Erythroblast (primary cell): ENCODE results near the gene SPDYC.

ENCODE experiments used
- DNase-seq, 2 experiments: peaks; one replicate each; lab custom pipeline; 2025; lab: John Stamatoyannopoulos, UW
- GATA1 ChIP-seq: IDR thresholded peaks from 2 replicates; pipeline ENCODE4 v1.6.1; 2011; ENCODE audit warnings: low read depth, mild to moderate bottlenecking, control low read depth, low read length, moderate library complexity
- POLR2A ChIP-seq: IDR thresholded peaks from 2 replicates; pipeline ENCODE4 v1.6.1; 2011; ENCODE audit warnings: mild to moderate bottlenecking, low read length

The SPDYC gene

DNA sequence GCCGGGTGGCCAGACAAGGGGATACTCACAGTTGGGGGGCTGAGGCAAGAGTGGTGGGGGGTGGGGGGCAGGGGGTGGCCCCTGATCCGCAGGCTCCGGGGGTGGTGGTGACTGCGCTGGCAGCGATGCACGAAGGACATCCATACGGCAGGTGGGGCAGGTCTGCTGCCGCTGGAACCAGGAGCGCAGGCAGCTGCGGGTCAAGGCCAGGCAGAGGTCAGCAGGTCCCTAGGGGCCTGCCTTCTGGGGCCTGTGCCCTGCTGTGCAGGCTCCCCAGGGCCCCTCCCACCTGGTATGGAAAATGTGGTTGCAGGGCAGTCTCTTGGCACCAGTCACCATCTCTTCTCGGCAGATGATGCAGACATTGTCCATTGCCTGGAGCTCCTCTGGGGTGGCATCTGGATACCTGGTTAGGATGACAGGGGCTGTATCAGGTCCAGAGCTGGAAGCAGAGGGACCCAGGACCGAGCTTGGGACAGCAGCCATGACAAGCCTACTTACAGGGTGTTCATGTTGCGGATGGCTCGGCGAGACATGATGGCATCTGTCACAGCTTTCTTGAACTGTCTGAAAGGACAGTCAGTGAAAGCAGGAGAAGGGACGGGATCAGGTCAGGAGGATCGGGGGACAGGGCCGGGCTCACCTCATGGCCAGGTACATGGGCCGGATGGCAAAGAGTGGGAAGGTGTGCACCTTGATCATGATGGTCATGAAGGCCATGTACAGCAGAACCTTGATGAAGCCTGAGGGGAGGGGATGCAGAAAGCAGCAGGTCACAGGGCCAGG, 39.2 kb upstream of the SPDYC start:
- no peak for DNase-seq
- TF ChIP-seq GATA1 (no peak), POLR2A (no peak)

DNA sequence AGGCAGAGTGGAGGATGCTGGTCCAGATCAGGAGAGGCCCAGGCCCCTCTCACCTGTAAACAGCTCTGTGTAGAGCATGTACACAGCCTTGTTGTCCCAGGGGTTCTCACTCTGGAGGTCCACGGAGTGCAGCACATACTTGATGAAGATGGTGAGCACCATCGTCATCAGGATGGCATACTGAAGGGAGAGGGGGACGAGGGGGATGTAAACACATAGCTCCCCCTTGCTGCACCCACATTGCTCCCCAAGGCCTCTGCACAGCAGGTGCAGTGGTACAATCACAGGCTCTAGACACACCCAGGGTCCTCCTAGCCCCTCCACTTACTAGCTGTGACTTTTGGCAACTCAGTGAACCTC, 38.6 kb upstream of the SPDYC start:
- TF ChIP-seq POLR2A (no peak), GATA1 (no peak)

DNA sequence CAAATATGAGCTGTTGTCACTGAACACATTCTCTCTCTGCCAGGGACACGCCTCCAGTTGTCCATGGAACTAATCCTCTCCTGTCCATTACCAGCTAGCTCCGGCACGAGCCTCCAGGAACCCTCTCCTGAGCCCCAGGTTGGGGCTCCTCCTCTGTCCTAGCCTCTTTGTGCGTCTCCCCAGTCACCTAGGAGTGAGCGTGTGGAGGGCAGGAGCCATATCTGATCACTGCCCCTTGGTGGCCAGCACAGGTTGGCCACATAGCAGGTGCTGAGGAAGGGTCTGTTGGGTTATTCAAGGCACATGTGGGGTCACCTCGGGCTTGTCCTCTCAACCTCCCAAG, 38.2 kb upstream of the SPDYC start:
- TF ChIP-seq GATA1, result no peak
- no peak for TF ChIP-seq POLR2A
- no peak for DNase-seq

More for the DNA sequence above, 38.6 kb upstream of the SPDYC start:
- DNase-seq, result no peak

DNA sequence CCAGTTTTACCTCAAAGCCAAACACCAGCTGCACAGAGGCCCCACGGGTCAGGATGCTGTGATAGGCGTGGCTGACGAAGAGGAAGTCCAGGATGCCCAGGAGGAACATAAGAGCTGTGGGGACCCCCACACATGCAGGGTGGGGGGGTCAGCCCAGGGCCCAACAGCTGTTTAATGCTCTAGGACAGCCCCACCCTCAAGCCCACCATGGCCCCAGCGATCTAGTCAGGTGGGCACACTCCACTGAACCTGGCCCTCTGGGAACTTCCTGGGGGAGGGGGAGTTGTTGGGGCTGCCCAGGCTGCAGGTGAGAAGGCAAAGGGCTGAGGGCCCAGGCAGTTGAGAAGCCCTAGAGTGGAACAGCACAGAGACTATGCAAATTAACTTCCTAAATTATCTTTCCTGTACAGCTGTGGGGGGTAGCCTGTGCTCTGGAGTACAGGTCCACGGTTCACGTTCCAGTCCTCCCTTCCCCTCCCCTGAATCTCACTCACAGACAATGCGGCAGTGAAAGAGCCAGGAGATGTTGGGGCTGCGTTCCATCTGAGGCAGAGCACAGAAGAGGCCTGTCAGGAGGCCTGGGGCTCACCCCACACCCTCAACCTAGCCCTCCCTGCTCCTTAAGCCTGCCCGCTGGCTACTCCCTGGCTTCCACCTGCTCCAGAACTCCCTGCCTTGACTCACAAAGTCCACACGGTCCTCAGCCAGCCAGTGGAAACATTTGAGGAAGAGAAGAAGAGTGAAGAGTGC, 37.6 kb upstream of the SPDYC start:
- peak in 1 of 2 experiments; percentile 37 for DNase-seq

DNA sequence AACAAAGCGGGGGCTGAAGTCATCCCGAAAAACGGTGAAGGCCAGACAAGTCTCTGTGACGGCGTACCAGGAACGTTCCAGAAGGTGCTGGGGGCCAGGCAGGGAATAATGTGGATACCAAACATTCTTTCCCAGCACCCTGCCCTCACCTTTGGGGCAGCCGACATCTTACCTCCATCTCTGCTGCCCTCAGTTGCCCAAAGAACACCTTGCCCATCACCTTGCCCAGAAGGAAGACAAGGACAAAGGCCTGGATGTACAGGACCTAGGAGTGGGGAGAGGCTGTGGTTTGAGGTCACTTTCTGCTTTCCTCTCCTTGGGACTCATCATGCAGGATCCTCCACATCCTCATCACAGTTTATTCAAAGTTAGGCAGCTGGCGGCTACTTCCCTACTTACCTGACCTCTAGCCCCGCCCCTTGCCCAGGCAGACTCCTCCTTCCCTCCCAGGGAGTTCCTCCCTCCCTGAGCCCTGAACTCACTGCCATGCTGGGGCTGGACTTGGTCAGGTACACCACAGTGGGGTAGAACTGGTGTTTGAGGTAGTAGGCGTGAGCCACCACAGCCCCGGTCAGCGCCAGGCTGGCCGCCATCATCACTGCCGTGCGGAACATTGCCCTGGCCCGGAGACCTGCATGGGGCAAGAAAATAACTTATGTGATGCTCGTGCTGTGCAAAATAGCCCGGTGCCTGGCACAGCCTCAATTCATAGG, 36.9 kb upstream of the SPDYC start:
- no peak for TF ChIP-seq GATA1
- TF ChIP-seq POLR2A, result no peak
- DNase-seq, result peak; percentile 53 to 66

More for the DNA sequence above, 37.6 kb upstream of the SPDYC start:
- TF ChIP-seq POLR2A (no peak), GATA1 (no peak)

DNA sequence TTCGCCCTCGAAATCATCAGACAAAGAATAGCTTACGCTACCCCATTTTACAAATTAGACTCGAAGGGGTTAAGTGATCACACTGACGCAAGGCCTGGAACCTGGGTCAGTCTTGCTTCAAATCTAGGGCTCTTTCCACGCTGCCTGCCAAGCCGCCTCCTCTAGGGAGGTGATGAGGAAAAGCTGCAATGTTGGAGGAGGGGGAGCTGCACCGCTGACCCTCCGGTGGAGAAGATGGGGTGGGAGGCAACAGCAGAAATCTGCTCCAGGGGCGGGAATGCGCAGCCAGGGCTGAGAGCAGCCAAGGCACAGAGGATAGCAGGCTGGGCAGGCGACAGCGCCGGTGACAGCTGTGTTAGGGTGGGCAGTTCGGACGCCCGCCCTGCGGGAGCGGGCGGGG, 36.3 kb upstream of the SPDYC start:
- DNase-seq, result peak; percentile 44 to 57
- TF ChIP-seq POLR2A (no peak), GATA1 (no peak)

DNA sequence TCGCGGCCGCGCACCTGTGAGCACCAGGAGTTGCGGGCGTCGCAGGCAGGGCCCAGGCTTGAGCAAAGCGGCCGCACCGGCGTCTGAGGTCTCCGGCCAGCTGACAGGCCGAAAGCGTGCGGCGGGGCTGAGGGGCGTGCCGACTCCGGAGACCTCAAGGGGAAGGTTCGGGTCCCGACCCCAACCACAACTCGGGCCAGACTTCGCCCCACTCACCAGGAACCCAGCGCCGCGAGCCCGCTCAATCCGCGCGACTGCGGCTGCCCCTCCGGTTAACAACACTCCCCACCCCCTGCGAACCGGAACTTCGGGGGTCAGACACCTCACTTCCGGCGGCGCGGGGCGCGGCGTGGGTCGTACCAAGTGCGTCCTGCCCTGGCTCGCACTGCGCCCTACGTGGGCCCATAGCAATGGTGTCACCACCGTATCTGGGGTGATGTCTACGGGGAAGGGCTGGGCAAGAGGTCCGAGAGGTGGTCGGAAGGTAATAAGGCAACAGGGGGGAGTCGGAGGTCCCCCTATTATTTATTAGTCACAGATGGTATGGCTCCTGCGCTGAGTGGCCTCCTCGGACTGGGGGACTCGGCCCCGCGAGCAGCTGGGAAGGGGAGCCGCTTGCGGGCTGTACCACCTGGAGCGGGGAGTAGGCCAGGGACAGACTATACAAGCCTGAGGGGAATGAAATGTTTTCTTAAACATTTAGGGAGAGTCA, 35.6 kb upstream of the SPDYC start, which contains the start of gene SYVN1:
Gene SYVN1 (minus strand): TSS at position 280 of the 712 bp plus-strand sequence. CDS start 918 bp downstream, outside the sequence.
- TF ChIP-seq POLR2A (peak; percentile 97), GATA1 (no peak)
- DNase-seq, result peak; percentile 96

DNA sequence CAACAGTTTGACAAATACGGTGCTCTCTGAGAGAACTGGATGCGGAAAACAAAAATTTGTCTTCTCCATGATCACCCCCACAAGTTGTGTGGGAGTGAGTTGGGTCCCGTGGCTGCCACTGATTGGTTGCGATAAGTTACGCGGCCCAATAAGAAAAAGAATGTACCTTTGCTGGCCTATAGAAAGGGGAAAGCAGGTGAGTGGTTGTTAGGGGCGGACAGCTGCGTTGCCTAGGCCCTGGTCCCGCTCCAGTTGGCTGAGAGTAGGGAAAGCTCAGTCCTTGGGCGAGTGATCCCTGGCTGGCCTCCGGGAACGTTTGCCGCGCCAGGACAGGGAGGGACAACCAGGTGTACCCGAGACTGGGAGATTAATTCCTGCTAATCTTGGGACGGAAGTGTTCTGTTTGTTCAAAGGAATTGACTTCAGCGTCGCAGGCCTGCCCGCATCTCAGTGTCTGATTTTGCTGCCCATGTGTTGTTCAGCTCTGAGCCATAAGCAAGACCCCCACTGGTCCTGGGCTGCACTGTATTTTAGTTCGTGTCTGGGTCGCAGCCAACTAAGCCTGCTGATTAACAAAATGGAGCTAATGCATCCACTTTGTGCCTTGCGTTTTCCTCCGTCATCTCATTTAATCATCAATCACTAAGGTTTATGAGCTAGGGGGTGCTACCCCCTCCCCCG, 34.9 kb upstream of the SPDYC start:
- TF ChIP-seq POLR2A (peak; percentile 59), GATA1 (no peak)
- DNase-seq, result peak; percentile 96 to 97

DNA sequence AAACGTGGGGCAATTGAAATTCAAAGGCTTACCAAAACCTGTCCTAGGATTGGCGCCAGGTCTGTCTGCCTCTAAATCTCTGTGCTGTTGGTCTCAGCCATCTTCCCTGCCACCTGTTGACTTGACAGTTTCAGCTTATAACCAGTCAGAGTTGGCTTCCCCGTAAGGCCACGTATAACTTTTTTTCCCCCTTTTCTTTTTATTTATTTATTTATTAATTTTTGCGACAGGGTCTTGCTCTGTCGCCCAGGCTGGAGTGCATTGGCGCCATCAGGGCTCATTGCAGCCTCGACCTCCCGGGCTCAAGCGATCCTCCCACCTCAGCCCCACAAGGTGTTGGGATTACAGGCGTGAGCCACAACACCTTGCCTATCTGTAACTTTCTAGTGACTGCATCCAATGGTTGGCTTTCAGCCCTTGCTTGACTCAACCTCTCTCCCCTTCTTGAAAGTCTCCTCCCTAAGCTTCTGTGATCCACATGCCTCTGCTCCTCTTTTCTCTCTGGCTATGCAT, 34.3 kb upstream of the SPDYC start:
- no peak for DNase-seq
- no peak for TF ChIP-seq GATA1
- no peak for TF ChIP-seq POLR2A

DNA sequence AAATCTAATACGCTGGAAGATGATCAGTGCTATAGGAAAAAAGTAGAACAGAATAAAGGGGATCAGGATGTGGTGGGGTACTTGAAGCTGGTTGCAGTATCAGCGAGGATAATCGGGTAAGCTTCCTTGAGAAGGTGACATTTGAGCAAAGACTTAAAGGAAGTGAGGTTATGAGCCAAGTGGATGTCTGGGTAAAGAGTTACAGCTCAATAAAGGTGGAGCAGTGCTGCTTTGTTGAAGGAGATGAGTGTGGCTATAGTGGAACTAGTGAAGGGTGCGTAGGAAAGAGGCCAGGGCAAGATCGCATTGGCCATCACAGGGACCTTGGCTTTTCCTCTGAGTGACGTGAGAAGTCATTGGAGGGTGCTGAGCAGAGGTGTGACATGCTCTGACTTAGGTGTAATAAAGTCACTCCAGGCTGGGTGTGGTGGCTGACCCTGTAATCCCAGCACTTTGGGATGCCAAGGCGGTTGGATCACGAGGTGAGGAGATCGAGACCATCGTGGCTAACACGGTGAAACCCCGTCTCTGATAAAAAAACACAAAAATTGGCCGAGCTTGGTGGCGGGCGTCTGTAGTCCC, 33.4 kb upstream of the SPDYC start:
- no peak for DNase-seq
- TF ChIP-seq GATA1 (no peak), POLR2A (no peak)

DNA sequence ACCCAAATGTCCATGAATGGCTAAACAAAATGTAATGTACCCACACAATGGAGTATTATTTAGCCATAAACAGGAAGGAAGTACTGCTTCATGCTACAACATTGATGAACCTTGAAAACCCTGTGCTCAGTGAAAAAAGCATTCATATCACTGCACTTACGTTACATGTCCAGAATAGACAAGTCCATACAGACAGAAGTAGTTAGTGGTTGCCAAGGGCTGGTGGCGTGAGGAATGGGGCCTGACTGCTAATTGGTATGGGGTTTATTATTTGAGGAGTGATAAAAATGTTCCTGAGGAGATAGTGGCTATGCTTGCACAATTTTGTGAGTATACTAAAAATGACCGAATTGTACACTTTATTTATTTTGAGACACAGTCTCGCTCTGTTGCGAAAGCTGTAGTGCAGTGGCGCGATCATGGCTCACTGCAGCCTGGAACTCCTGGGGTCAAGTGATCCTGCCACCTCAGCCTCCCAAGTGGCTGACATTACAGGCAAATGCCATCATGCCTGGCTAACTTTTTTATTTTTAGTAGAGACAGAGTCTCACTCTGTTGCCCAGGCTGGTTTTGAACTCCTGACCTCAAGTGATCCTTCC, 28.0 kb upstream of the SPDYC start:
- TF ChIP-seq GATA1 (no peak), POLR2A (no peak)
- no peak for DNase-seq
